Lung microvascular endothelial cell (primary cell): ENCODE data around the gene TSFM. TPM values are rescaled to one million over a fixed set of nuclear protein-coding genes. Genes with fewer than 3 reads are reported as not detected.

Source experiments
- total RNA-seq: library from RNA; depleted of rRNA; stranded (reverse); fragments of >200 nt; gene quantifications from 2 replicates; pipeline ENCODE4 v1.2.1, GENCODE V29; 2014

Gene TSFM
- total RNA-seq, 1 donor from 2014 or later = 15.5 TPM

Other genes starting within 250 kb of the TSFM start
- 83.1 and 84.8 TPM in 2 replicates for gene DCTN2, start 235.6 kb upstream of the TSFM start, total RNA-seq
- gene KIF5A, start 232.7 kb upstream of the TSFM start, total RNA-seq = under 0.01 TPM in 2 replicates
- 8.9 and 11.5 TPM in 2 replicates for gene PIP4K2C, start 191.6 kb upstream of the TSFM start, total RNA-seq
- gene DTX3, start 178.0 kb upstream of the TSFM start, total RNA-seq = 2.0 and 4.2 TPM in 2 replicates
- gene ARHGEF25, start 171.4 kb upstream of the TSFM start, total RNA-seq = 1.4 and 2.0 TPM in 2 replicates
- gene B4GALNT1, start 149.6 kb upstream of the TSFM start, total RNA-seq = under 0.01 TPM in 1 of 2 replicates, not detected in the other
- gene OS9, start 88.7 kb upstream of the TSFM start, total RNA-seq = 156 and 234 TPM in 2 replicates
- gene AGAP2, start 44.0 kb upstream of the TSFM start, total RNA-seq = 0.20 and 0.22 TPM in 2 replicates
- 41.2 and 62.5 TPM in 2 replicates for gene TSPAN31, start 37.7 kb upstream of the TSFM start, total RNA-seq
- gene CDK4, start 30.5 kb upstream of the TSFM start, total RNA-seq = 110 and 133 TPM in 2 replicates
- 2.4 and 5.6 TPM in 2 replicates for gene MARCHF9, start 27.7 kb upstream of the TSFM start, total RNA-seq
- under 0.01 TPM in 2 replicates for gene CYP27B1, start 15.7 kb upstream of the TSFM start, total RNA-seq
- gene METTL1, start 10.7 kb upstream of the TSFM start, total RNA-seq = 3.1 and 3.8 TPM in 2 replicates
- gene EEF1AKMT3, start 10.2 kb upstream of the TSFM start, total RNA-seq = 3.5 and 5.0 TPM in 2 replicates
- gene AVIL, start 35.9 kb downstream of the TSFM start, total RNA-seq = 0.65 and 2.2 TPM in 2 replicates
- gene CTDSP2, start 63.9 kb downstream of the TSFM start, total RNA-seq = 47.9 and 62.3 TPM in 2 replicates
- gene ATP23, start 158.8 kb downstream of the TSFM start, total RNA-seq = 7.4 and 13.1 TPM in 2 replicates